Left forelimb (tissue), 1 donor: Measurements from ENCODE around the gene CCDC71.

Experiments used
- DNase-seq: peaks from one replicate; pipeline ENCODE4 v3.0.0-alpha.2; 2018; ENCODE audit warnings: low spot score

Gene CCDC71

DNA sequence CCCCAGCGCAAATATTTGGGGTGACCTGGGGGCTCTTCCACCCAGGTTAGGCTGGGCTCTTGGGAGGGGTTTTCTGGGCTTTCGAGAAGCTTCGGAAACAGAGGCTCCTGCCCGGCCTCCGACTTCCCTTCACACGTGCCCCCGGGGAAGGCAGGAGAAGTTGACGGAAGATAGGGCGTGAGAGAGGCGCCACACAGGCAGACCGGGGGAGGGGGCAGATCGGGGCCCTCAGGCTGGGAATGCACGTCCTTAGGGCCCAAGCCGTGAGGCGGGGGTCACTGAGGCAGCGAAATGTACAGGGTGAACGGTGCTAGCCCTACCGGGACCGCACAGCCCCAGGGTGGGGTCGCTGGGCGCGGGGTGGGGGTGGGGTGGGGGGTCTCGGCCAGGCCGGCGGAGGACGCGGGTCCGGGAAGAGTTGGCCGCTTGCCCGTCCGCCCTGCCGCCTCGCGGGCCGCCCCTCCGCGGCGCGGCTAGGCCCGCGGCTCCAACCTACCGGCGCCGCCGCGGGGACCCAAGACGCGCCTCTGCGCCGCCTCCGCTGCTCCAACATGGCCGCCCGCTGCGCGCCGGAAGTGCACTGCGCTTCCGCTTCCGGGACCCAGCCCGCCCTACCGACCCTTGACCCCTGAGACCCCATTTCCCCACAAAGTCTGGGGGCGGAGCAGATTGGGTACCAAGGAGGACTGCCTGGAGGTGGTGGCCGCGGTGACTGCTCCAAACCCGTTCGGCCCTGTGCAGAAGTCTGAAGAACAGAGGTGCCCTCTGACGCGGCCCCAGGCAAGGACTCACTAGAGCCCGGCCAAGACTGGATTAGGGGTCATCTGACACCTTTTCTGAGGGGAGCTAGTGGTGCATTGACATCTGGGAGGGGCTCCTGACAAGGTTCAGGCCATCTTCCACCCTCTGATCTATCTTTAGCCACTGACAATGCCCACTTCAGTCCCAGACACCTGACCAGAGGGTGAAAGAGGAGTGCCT, at the start of gene CCDC71:
CCDC71 (minus strand) TSS at position 561 of the 981 bp plus-strand sequence. CDS start 2,123 bp downstream, outside the sequence.
- DNase-seq, result peak; percentile 85

DNA sequence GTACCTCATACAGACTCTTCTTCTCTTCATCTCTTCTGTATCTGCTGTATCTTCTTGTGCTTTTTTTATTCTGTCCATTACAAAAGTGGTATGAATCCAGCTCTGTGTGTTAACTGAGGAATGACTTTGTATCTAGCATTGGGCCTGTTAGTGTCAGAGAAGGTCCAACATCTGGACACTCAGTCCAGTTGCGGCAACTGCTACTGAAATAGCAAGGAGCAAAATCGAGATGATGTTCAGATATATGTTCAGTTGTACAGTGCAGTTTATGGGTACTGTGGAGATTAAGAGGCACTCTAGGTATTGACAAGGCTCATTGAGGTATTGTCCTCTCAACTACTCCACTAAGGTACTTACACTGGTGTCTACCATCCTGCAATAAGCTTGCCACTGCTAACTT, 47.9 kb upstream of the CCDC71 start:
- DNase-seq, result no peak

DNA sequence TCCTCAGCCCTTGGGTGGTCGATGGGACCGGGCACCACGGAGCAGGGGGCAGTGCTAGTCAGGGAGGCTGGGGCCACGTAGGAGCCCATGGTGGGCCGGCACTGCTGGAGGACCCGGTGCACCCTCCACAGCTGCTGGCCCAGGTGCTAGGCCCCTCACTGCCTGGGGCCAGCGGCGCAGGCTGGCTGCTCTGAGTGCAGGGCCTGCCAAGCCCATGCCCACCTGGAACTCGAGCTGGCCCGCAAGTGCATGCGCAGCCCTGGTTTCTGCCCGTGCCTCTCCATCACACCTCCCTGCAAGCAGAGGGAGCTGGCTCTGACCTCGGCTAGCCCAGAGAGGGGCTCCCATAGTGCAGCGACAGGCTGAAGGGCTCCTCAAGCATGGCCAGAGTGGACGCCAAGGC, 47.4 kb upstream of the CCDC71 start:
- DNase-seq, result no peak

DNA sequence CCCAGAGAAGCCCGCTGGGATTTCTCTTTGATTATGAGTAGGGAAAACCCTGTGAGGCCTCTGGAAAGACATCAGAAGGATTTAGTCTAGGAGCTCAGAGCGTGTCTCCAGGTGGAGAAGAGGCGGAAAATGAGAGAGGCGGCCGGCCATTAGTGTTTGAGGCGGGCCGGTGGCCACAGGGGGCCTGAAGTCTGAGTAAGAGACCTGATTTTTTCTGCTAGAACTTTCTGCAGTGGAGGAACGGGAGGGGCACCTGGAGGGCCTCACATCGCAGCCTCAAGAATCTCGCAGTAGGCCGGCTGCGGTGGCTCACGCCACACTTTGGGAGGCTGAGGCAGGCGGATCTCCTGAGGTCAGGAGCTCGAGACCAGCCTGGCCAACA, 33.8 kb upstream of the CCDC71 start:
- no peak for DNase-seq

DNA sequence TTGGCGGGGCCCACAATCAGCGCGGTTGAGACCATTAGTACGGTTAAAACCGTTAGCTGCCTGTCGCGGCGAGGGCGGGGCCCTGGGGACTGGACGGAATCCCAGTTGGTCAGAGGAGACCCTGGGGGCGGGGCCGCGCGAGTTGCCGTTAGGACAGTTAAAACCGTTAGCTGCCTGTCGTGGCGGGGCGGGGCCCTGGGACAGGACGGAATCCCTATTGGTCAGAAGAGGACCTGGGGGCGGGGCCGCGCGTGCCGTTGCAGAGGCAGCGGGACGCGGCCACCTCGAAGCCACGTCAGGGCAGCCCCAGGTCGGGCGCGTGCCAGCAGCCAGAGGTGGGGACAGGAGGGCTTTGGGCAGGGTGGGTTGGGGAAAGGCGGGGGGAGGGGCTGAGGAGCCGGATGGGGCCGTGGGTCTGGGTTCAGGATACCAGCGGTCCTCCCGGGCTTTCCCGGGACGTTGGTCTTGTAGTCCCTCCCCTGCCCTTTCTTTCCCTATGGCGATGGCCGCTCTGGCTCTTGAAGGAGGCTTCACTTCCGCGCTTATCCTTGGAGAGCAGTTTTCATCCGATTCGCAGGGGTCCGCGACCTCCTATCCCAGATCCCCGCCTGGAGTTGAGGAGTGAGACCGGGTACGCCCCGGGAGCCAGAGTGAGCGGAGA, 33.2 kb upstream of the CCDC71 start:
- peak; percentile 92 for DNase-seq

DNA sequence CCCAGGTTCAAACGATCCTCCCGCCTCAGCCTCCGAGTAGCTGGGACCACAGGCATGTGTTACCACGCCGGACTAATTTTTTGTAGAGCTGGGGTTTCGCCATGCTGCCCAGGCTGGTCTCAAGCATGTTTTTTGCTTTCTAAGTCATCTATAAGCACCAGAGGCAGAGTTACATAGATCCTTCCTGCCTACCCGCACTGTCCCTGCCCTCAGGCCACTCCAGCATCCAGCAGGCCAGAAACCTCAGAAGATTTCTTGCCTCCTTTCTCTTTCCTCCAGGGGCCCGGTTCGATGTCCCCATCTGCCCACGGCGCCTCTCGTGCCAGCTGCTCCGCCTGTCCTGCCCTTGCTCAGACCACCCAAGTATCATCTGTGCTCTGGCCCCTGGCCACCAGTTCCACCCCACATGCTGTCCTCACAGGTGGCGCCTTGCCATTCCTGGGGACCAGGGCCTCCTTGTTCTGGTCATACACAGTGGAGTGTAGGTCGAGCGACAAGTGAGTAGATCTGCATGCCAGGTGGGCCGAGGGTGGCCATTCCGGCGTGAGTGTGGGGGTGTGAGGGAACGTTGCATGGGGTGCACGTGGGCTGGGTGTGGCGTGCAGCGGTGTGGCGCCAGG, 32.6 kb upstream of the CCDC71 start:
- no peak for DNase-seq

DNA sequence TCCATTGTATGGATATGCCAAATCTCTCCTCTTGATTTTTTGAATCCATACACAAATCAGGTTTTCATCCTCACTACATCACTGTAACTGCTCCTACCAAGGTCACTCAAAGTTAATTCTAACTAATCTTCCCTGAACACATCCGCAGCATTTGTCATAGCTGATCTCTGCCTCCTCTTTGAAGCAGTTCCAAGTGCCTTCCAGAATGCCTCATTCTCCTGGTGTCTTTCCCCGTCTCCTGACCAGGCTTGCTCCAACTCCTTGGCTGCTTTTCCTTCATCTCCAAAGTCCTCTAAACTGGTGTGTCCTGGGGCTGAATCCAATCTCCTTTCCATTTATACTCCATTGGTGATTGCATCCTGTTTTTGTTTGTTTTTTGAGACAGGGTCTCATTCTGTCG, 32.0 kb upstream of the CCDC71 start:
- DNase-seq, result no peak

DNA sequence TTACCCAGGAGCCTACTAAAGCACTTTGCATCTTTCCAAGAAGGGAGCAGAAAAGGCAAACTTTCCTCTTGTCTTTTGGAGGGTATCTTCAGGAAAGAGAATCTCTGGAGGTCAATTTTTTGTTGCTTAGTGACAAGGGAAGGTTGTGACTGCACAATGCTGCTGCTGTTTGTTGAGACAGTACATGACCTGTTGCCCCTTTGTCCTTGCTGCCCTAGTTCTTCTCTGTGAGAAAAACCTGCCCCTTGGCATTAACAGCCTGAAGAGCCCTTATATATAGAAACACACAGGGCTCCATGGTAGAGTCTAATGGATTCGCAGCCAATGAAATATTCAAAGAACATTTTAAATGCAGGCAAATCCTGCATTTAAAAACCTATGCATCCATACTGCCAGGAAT, 25.6 kb upstream of the CCDC71 start:
- no peak for DNase-seq

DNA sequence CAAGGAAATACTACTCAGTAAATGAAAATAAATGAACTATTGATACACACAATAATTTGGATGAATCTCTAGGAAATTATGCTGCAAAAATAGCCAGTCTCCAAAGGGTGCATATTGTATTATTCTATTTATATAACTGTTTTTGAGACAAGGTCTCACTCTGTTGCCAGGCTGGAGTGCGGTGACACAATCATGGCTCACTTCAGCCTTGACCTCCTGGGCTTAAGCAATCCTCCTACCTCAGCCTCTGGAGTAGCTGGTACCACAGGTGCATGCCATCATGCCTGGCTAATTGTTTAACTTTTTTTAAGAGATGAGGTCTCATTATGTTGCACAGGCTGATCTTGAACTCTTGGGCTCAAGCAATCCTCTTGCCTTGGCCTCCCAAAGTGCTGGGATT, 17.7 kb upstream of the CCDC71 start:
- DNase-seq, result no peak

DNA sequence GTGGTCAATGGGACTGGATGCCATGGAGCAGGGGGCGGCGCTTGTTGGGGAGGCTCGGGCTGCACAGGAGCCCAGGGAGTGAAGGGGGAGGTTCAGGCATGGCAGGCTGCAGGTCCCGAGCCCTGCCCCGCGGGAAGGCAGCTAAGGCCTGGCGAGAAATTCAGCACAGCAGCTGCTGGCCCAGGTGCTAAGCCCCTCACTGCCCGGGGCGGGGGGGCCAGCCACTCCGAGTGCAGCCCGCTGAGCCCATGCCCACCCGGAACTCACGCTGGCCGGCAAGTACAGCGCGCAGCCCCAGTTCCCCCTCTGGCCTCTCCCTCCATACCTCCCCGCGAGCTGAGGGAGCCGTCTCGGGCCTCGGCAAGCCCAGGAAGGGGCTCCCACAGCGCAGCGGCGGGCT, 16.6 kb upstream of the CCDC71 start:
- no peak for DNase-seq

DNA sequence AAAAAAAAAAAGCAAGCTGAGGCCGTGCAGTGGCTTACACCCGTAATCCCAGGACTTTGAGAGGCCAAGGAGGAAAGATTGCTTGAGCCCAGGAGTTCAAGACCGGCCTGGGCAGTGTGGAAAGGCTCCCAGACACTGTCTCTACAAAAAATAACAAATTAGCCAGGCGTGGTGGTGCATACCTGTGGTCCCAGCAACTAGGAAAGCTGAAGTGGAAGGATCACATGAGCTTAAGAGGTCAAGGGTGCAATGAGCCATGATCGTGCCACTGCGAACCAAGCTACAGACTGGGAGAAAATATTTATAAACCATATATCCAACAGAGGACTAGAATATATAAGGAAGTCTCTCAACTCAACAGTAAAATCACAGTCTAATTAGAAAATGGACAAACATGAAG, 15.2 kb upstream of the CCDC71 start:
- DNase-seq, result no peak

DNA sequence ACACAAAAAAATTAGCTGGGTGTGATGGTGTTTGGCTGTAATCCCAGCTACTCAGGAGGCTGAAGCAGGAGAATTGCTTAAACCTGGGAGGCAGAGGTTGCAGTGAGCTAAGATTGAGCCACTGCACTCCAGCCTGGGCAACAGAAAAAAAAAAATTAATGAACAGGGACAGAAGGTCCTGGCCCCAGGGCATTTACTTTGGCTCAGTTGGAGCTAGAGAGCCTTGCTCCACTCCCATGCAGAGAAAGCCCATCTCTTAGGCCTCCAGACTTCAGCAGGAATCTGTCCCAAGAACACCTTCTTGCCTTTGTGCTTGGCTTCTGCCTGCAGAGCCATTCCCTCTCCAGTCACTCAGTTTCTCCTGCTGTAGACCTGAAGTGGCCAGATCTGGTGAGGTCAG, 14.0 kb upstream of the CCDC71 start:
- no peak for DNase-seq

DNA sequence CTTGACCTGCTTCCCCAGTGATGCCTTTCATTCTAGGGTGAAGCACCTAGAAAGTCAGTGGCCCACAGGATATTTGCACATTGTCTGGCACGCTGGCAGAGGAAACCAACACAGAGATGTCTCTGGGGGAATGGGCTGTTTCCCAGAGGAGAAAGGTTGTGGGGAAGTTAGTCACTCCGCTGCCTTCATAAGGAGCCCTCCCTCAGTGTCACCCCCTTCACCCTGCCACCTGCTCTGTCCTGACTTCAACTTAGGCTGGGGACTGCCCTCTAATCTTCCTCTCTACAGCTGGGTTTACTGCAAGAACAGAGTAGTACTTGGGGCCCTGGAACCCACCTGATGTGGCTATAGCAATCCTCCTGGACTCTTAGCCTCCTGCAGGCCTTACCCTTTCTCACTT, 10.9 kb upstream of the CCDC71 start:
- DNase-seq, result no peak

DNA sequence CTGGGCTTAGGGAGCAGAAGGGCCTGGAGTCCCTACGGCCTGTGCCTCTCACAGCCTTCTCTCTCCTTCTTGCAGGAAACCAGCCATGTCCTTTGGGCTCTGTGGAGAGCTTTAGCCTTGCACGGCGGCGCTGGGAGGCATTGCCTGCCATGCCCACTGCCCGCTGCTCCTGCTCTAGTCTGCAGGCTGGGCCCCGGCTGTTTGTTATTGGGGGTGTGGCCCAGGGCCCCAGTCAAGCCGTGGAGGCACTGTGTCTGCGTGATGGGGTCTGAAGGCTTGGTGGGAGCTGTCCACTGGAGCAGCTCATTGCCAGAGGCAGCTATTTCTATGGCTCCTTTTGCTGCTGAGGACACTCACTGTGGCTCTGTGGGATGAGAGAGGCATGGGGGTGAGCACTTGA, 9.4 kb upstream of the CCDC71 start:
- no peak for DNase-seq

DNA sequence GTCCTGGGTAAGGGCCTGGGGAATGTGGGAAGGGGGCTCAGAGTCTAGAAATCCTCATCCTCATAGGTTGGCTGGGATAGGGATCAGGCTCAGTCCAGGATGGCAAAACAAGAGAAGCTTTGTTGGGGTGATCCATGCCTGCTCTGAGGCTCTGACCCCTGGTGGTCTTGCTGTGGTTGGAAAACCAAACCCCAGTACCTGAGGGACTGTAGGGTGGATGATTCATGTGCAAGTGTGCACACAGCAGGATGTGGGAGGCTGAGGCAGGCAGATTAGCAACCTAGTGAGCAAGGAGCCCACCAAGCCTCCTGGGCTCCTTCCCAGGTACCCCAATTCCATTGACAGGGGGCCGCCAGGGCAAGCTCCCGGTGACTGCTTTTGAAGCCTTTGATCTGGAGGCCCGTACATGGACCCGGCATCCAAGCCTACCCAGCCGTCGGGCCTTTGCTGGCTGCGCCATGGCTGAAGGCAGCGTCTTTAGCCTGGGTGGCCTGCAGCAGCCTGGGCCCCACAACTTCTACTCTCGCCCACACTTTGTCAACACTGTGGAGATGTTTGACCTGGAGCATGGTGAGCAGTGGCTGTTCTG, 8.4 kb upstream of the CCDC71 start:
- DNase-seq, result no peak

DNA sequence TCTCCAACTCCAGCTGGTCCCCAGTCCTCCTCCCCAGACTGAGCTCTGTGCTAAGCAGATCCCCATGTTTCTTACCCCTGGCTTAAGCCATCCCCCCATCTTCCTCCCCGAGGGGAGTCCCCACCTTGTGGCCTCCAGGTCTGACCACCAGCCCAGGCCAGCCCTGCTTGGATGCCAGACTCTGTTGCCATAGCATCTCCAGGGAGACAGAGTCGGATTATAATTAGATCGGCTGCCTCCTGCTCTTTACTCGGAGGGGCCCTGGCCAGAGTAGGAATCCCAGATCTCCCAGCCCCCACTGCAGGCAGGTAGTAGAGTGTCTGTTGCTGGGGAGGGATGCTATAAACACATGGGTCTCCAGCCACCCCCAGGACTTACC, 7.7 kb upstream of the CCDC71 start:
- DNase-seq, result no peak

DNA sequence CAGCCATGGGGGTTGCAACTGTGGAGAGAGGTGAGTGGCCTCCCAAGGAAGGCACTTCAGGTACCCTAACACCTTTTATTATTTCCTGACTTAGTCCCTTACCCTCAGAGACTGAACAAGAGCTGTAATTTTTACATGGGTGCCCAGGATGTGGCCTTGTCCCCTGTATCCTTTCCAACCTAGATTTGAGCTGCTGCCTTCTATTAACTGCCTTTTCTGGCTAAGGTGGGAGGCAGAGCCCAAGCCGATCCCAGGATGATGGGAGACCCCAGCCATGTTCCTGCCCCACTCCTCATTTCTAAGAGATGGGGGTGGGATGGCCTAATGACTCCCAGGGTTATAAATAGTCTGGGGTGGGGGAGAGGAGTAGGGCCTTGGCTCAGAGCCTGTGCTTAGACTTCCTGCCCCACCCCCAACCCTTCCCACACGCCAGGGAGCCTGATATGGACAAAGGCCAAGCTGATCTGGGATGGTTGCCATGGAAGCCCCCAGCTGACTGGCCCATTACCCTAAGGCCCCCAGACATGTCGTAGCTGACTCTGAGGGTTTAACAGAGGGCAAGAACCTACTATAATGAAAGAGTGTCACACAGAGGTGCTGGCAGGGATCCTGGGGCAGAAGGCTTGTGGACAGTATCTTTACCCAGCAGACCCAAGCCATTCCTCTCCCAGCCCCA, 7.1 kb upstream of the CCDC71 start:
- DNase-seq, result no peak

DNA sequence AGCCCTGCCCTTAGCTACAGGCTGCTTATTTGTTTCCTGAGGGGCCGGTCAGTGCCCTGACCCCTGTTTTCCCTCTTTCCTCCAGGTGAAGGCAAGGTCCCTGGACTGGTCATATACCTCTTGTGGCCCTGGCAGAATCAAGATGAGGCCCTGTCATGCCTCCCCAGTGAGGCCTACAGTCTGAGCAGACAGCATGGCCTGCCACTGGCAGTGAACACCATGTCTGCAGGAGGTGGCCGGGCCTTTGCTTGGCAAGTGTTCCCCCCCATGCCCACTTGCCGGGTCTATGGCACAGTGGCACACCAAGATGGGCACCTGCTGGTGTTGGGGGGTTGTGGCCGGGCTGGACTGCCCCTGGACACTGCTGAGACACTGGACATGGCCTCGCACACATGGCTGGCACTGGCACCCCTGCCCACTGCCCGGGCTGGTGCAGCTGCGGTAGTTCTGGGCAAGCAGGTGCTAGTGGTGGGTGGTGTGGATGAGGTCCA, 6.5 kb upstream of the CCDC71 start:
- no peak for DNase-seq

DNA sequence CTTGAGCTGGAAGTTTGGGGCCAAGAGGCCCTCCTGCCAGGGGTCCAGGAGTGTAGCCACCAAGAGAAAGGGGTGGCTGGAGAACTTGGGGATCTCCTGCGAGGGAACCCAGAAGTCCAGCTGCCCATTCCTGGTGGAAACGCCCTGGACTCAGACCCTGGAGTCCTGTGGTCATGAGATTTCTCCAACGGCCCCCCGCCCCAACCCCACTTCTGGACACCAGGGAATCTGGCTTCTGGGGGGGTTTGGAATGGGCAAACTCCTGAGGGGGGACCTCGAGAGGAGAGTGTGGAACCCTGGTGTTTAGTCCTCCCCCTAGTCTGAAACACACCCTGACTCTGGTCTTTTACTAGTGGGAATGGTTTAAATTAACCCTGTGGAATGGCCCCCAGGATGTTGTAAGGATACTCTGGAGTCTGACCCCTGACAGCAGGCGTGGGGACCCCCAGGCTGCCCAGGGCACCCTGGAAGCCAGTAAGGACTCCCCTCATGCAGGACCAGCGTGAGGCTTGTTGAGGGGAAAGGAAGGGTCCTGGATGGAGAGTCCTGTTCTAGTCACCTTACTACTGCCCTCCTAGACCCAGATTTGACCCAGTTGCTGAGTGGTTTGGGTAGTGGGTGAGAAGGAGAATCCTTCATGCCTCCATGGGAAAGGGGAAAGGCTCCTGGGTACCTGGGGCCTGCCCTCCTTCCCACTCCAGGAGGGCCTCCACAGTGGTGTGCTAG, 5.8 kb upstream of the CCDC71 start:
- DNase-seq, result no peak

DNA sequence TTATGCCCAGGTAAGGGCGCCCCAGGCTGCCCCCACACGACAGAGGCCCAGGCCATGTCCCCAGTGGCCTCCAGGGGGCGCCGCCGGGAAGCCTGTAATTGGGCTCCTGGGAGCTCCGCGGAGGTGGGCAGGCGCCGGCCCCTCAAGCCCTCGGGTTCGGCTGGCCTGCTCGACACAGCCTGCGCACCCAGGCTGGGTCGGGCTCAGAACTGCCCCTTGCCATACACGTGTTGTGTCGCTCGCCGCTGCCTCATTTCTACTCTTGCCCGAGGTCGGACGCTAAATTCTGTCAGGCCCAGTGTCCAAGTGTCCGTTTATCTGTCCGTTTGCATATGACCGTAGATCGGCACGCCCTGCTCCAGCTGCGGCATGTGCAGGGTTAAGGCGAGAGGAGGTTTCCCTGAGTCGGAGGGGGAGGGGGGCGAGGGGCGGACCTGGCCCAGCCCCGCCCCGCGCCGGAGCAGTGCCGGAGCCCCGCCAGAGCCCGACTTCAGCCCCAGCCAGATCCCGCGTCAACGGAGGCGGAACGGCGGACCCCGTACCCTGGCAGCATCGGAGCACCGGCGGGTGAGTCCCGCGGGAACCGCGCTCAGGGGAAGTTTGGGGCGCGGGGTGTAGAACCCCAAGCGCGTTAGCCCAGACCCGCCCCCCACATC, 5.1 kb upstream of the CCDC71 start, which contains the start of gene KLHDC8B:
KLHDC8B (plus strand) TSS at position 480 of the 656 bp plus-strand sequence. CDS start 1,172 bp downstream, outside the sequence.
- peak; percentile 93 for DNase-seq

DNA sequence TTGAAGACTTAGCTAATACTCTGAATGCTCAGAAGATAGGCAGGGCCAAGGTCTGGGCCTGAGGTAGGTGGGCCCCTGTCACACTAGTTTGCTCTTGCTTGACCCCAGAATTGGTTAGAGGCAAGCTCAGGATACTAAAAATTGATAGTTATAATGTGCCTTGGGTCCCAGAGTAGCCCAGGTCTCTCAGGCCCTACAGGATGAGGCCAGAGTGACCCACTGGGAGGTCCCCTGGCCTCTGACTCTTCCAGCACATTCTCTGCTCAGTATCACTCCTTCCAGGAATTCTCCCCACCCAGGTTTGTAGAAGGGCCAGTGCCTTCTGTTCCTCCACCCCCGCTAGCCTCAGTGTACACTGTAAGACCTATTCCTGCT, 4.6 kb upstream of the CCDC71 start:
- DNase-seq, result no peak
